Transverse colon (tissue), 4 donors: Measurements from ENCODE around the gene LYSMD2. TPM values are rescaled to one million over a fixed set of nuclear protein-coding genes. Genes with fewer than 3 reads are reported as not detected.

Experiments
- DNase-seq: peaks from one replicate; pipeline ENCODE4 v3.0.0-alpha.2; 2019
- H3K27ac ChIP-seq, 4 donors: fragments of 200-600 bp; sonication (generic); 2 replicates each; pipeline ENCODE4 v1.5.1; 2016 to 2018; ENCODE audit warnings: inconsistent platforms in 4 of 4
- H3K27me3 ChIP-seq: fragments of 200-600 bp; sonication (generic); 2 replicates; pipeline ENCODE4 v1.5.1; 2017; ENCODE audit warnings: inconsistent platforms
- H3K36me3 ChIP-seq, 4 donors: fragments of 200-600 bp; sonication (generic); 2 replicates each; pipeline ENCODE4 v1.5.1; 2017 to 2019; ENCODE audit warnings: inconsistent platforms in 4 of 4
- H3K4me1 ChIP-seq, 4 donors: fragments of 200-600 bp; sonication (generic); 2 replicates each; pipeline ENCODE4 v1.5.1; 2017 to 2020; ENCODE audit warnings: inconsistent platforms in 4 of 4
- H3K4me3 ChIP-seq, 4 donors: fragments of 200-600 bp; sonication (generic); 1 replicate in 1 of 4; 2 replicates in 3 of 4; pipeline versions ENCODE4 v1.5.1 to v1.6.1; 2017 to 2019; ENCODE audit warnings: inconsistent platforms in 4 of 4
- H3K9me3 ChIP-seq, 2 donors: fragments of 200-600 bp; sonication (generic); 2 replicates each; pipeline ENCODE4 v1.5.1; 2017 to 2019; ENCODE audit warnings: inconsistent platforms in 2 of 2
- EP300 ChIP-seq: sonication (generic); formaldehyde crosslinking; IDR thresholded peaks from one replicate; pipeline ENCODE4 v1.6.1; 2017; ENCODE audit warnings: antibody characterized with exemption, low read depth
- POLR2A ChIP-seq: fragments of 450-650 bp; IDR thresholded peaks from one replicate; pipeline ENCODE4 v1.6.1; 2016; ENCODE audit warnings: antibody characterized with exemption, mild to moderate bottlenecking, moderate library complexity
- POLR2AphosphoS5 ChIP-seq, 3 donors: sonication (generic); formaldehyde crosslinking; IDR thresholded peaks; one replicate each; pipeline ENCODE4 v1.6.1; 2016; ENCODE audit warnings: antibody characterized with exemption in 3 of 3
- WGBS, 2 donors: methylation state at CpG; one replicate each; pipeline ENCODE4 v1.1.5; 2018; ENCODE audit warnings: low coverage in 1 of 2; 5-methylcytosine and 5-hydroxymethylcytosine counted together
- in situ Hi-C, 4 donors: fragments of 200-750 bp; cut with MboI; loops; one replicate each; pipeline versions ENCODE4 v1.15.0 to v1.15.1; 2017; ENCODE audit warnings: low sequenced_read_pairs in 3 of 4, low pct_ligation_motif_present in 1 of 4, low pct_unique_long_range_greater_than_20kb in 1 of 4
- intact Hi-C: fragments of 100-400 bp; cut with DNase I; formaldehyde crosslinking; loops from one replicate; pipeline ENCODE4 v1.15.1; 2023; ENCODE audit warnings: low total_unique reads
- total RNA-seq, 4 donors: library from RNA; depleted of rRNA; stranded (reverse); fragments of >200 nt; gene quantifications; one replicate each; pipeline ENCODE4 v1.1.0, GENCODE V29; 2016
- TF ChIP-seq, protein P1 (sequence below), 5 experiments: fragments of 200-600 bp in 3 of 5; fragments of 450-650 bp in 2 of 5; sonication (generic) in 3 of 5; IDR thresholded peaks; 1 replicate in 2 of 5; 2 replicates in 3 of 5; pipeline ENCODE4 v1.5.1; 2016 to 2017; ENCODE audit warnings: antibody characterized with exemption in 5 of 5, inconsistent platforms in 3 of 5, mild to moderate bottlenecking in 2 of 5, moderate library complexity in 1 of 5

The LYSMD2 gene
- total RNA-seq, 4 donors from 2014 or later = 2.2 to 9.2 (median 4.4) TPM

DNA sequence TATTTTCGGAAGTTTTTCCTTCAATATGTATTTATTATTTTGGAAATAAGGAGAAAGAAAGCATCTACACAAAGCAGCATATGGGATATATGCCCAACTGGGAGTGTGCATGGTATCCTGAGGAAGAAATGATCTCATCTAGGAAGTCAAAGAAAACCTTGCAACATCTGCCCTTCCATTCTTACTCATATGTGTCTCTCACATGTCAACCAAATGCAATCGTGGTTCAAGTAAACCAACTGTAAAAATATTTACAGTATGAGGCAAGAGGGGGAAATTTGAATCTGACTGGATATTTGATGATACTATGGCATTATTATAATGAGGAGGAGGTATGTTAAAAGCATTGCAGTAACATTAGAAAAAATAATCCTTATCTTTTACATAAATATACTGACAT, 59.4 kb downstream of the LYSMD2 start:
- intact Hi-C loops (no loop called here), in situ Hi-C loops (no loop called here)
- H3K36me3 ChIP-seq = no peaks in the 10 kb centered on the region
- peaks cover 0 to 8% (median 5%) of the 10 kb centered on the region in 4 donors for H3K4me1 ChIP-seq
- no peaks in the 10 kb centered on the region for H3K9me3 ChIP-seq
- no peak for DNase-seq
- TF ChIP-seq, protein P1, sequence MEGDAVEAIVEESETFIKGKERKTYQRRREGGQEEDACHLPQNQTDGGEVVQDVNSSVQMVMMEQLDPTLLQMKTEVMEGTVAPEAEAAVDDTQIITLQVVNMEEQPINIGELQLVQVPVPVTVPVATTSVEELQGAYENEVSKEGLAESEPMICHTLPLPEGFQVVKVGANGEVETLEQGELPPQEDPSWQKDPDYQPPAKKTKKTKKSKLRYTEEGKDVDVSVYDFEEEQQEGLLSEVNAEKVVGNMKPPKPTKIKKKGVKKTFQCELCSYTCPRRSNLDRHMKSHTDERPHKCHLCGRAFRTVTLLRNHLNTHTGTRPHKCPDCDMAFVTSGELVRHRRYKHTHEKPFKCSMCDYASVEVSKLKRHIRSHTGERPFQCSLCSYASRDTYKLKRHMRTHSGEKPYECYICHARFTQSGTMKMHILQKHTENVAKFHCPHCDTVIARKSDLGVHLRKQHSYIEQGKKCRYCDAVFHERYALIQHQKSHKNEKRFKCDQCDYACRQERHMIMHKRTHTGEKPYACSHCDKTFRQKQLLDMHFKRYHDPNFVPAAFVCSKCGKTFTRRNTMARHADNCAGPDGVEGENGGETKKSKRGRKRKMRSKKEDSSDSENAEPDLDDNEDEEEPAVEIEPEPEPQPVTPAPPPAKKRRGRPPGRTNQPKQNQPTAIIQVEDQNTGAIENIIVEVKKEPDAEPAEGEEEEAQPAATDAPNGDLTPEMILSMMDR (IDR thresholded peaks at IDR 0.05) = no peak
- TF ChIP-seq POLR2A = no peak
- TF ChIP-seq EP300 = no peak
- no peak for TF ChIP-seq POLR2AphosphoS5 (IDR thresholded peaks at IDR 0.05)
- no peak overlapping the region for H3K27ac ChIP-seq
- H3K4me3 ChIP-seq = no peak overlapping the region
- peaks cover 32% of the 10 kb centered on the region for H3K27me3 ChIP-seq
- 52 to 56% methylated on average over 2 of the region's 2 CpGs for WGBS, 2 donors

DNA sequence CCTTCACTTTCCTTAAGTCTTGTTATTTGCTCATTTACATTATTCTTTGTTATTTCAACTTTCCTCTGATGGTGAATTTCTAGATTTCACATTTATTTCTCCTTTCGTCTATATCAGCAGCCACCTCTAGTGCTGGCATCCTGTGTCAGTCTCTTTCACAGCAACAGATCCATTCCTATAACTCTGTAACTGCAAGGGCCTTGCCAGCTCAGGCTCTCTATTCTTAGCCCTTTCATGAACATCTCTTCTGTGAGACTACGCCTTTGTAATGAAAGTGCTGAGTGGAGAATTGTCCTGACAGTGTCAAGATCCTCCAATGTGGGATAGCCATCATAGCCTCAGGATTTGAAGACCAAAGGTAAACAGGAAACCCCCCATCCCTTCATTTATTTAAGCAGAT, 60.0 kb downstream of the LYSMD2 start:
- TF ChIP-seq POLR2AphosphoS5 (IDR thresholded peaks at IDR 0.05) (no peak), POLR2A (no peak), EP300 (no peak)
- TF ChIP-seq, protein P1 (IDR thresholded peaks at IDR 0.05) = no peak
- no peak for DNase-seq
- Histone ChIP-seq H3K4me3 (no peak overlapping the region), H3K27me3 (peaks cover 26% of the 10 kb centered on the region), H3K36me3 (no peaks in the 10 kb centered on the region), H3K9me3 (no peaks in the 10 kb centered on the region), H3K4me1 (peaks cover 0 to 8% (median 5%) of the 10 kb centered on the region in 4 donors), H3K27ac (no peak overlapping the region)
- intact Hi-C loops = no loop called here
- in situ Hi-C loops = no loop called here
- WGBS, 2 donors = 62 to 88% methylated on average over 1 to 2 of the region's 2 CpGs

DNA sequence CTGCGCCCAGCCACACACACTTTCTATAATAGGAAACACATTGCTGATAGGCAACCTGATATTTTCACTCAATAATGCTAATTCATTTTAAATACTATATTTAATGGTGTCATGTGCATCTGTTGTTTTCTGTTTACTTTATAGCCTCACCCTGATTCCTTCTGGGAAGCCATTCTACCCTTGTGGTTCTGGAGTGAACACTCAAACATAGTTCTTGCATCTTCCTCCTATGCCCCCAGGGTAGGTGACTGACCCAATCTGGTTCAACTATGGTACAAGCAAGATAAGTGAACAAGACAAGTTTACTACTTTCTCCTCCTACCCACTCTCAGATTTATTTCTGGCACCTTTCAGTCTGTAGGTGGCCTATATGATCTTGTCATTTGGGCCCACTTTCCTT, 60.4 kb downstream of the LYSMD2 start:
- TF ChIP-seq POLR2A (no peak), POLR2AphosphoS5 (IDR thresholded peaks at IDR 0.05) (no peak), EP300 (no peak)
- TF ChIP-seq, protein P1 (IDR thresholded peaks at IDR 0.05) = no peak
- no peak overlapping the region for H3K4me3 ChIP-seq
- DNase-seq = no peak
- H3K27ac ChIP-seq = no peak overlapping the region
- intact Hi-C loops = no loop called here
- whole genome bisulfite sequencing, 2 donors = 89% methylated on average over 1 of the region's 1 CpG; no CpG with 5 or more reads in 1 of the 2 donors
- H3K36me3 ChIP-seq = no peaks in the 10 kb centered on the region
- in situ Hi-C loops = no loop called here
- H3K9me3 ChIP-seq = no peaks in the 10 kb centered on the region
- H3K27me3 ChIP-seq = peaks cover 24% of the 10 kb centered on the region
- H3K4me1 ChIP-seq = peaks cover 0 to 8% (median 5%) of the 10 kb centered on the region in 4 donors

DNA sequence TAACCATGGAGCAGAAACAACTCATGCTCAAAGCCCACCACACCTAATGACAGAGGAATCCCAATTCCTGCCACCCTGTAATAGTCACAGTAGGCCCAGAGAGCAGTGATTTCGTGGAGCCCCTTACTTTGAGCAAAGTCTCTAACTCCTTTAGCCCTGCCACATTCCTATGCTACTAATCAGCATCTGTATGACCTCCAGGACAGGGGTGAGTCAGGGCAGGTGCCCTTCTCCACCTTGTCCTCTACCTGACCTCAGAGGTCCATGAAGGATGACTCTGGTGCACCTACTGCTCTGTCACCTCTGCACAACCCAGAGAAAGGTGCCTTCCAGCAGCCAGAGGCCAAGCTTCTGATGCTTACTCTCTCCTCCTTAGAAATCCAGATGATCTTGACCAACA, 62.2 kb downstream of the LYSMD2 start:
- intact Hi-C loops (no loop called here), in situ Hi-C loops (no loop called here)
- no peak for TF ChIP-seq POLR2AphosphoS5 (IDR thresholded peaks at IDR 0.05)
- Histone ChIP-seq H3K4me1 (no peaks in the 10 kb centered on the region), H3K9me3 (no peaks in the 10 kb centered on the region), H3K36me3 (no peaks in the 10 kb centered on the region), H3K27ac (no peak overlapping the region), H3K4me3 (no peak overlapping the region), H3K27me3 (peaks cover 11% of the 10 kb centered on the region)
- no peak for DNase-seq
- 33% methylated on average over 1 of the region's 1 CpG; no CpG with 5 or more reads in 1 of the 2 donors for WGBS, 2 donors

Other genes starting within 250 kb of the LYSMD2 start
- 10 to 100 TPM; 35.8 to 75.9 (median 56.0) TPM for gene DMXL2, start 114.9 kb downstream of the LYSMD2 start, total RNA-seq
- gene SCG3, start 56.2 kb downstream of the LYSMD2 start, total RNA-seq = 1 to 10 TPM in 1 of 4 donors, under 1 TPM in 2, not detected in 1; 0.55 to 3.6 (median 0.95) TPM
- 1 to 10 TPM; 1.8 to 6.8 (median 5.3) TPM for gene TMOD2, start 13.9 kb upstream of the LYSMD2 start, total RNA-seq
- 10 to 100 TPM; 18.7 to 65.8 (median 45.3) TPM for gene TMOD3, start 92.0 kb upstream of the LYSMD2 start, total RNA-seq
- 10 to 100 TPM; 27.2 to 38.2 (median 30.9) TPM for gene LEO1, start 234.1 kb upstream of the LYSMD2 start, total RNA-seq